ENCODE results near the gene LRRC27. TPM values are rescaled to one million over a fixed set of nuclear protein-coding genes. Genes with fewer than 3 reads are reported as not detected.

Gene LRRC27
- total and polyA plus RNA-seq, 2 experiments from 2014 or later: 19.0 to 21.8 TPM

DNA sequence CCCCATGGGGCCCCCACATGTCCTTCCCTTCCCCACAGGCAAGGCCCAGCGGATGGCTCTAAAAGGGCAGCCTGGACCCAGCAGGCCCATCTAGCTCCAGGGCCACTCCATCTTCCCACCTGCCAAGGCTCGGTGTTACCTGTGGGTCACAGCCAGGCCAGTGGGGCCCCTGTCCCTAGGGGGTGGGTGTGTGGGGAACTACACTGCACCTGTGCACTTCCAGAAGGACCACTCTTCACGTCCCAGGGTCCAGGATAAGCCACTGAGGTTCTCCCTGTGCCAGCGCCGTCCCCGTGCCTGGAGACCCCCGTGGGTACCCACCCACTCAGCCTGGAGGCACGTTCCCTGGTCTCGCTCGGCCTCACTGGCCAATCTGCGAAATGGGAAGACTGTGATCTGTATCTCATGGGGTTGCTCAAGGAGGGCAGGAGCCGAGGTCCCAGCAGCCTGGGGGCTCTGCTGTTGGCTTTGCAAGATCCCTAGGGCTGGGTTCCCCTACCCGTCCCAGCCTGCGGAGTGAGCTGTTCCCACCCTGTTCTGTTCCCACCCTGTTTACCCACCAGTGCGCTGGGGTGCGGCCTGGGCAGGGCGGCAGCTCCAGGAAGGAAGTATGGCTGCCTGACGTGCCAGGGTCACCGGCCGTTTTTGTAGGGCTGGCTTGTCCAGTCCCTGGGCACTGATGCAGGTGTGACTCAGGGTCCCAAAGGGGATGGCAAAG is 69.6 kb downstream of the LRRC27 start:
- DNase-seq (ENCODE audit: low read depth in 1 of 2, low spot score in 1 of 2): no peak
- Histone ChIP-seq H3K9me3 (ENCODE audit: low read depth) (no peaks in the 10 kb centered on the region), H3K27me3 (no peaks in the 10 kb centered on the region), H3K4me3 (no peak overlapping the region), H3K27ac (no peak overlapping the region), H3K4me1 (ENCODE audit: low read depth) (peaks cover 9% of the 10 kb centered on the region), H3K36me3 (peaks cover 10% of the 10 kb centered on the region)
- no peak for TF ChIP-seq CTCF (IDR thresholded peaks at IDR 0.05; ENCODE audit: low read depth, low read length)

- TF ChIP-seq CTCF (IDR thresholded peaks at IDR 0.05; ENCODE audit: low read depth, low read length): no peak
- Histone ChIP-seq H3K4me3 (no peak overlapping the region), H3K9me3 (ENCODE audit: low read depth) (no peaks in the 10 kb centered on the region), H3K27ac (no peak overlapping the region), H3K27me3 (no peaks in the 10 kb centered on the region), H3K4me1 (ENCODE audit: low read depth) (peaks cover 17% of the 10 kb centered on the region), H3K36me3 (peaks cover 10% of the 10 kb centered on the region)
- no peak for DNase-seq (ENCODE audit: low read depth in 1 of 2, low spot score in 1 of 2)
Observed at GRCh38 chr10:132402781-132403241, 70.8 kb downstream of the LRRC27 start.

- H3K27ac ChIP-seq: no peak overlapping the region
- H3K36me3 ChIP-seq: peaks cover 10% of the 10 kb centered on the region
- TF ChIP-seq CTCF (IDR thresholded peaks at IDR 0.05; ENCODE audit: low read depth, low read length): no peak
- no peaks in the 10 kb centered on the region for H3K27me3 ChIP-seq
- DNase-seq (ENCODE audit: low read depth in 1 of 2, low spot score in 1 of 2): no peak
- peaks cover 22% of the 10 kb centered on the region for H3K4me1 ChIP-seq (ENCODE audit: low read depth)
- no peaks in the 10 kb centered on the region for H3K9me3 ChIP-seq (ENCODE audit: low read depth)
- no peak overlapping the region for H3K4me3 ChIP-seq
Observed at GRCh38 chr10:132403511-132404168, 71.6 kb downstream of the LRRC27 start.

DNA sequence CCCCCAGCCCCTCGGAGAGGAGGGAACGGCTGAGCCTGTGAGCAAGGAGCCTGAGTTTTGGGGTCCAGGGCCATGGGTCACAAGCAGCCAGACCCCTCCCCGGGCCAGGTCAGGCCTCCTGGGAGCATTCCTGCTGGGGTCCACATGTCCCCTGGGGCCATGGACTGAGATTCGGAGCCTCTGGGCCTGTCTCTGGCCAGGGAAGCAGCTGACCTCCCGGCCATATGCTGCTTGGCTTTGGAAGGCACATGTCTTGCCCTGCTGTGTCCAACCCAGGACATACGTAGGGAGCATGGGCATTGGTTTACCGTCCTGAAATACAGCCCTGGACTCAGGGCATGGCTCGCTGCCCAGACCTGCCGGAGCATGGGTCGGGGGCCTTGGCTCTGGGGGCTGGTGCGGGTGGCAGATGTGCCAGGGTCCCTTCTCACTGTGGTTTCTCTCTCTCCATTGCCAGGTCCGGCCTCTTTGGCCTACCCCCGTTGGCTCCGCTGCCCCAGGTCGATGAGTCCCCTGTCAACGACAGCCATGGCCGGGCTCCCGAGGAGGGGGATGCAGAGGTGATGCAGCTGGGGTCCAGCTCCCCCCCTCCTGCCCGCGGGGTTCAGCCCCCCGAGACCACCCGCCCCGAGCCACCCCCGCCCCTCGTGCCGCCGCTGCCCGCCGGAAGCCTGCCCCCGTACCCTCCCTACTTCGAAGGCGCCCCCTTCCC is 72.3 kb downstream of the LRRC27 start:
- TF ChIP-seq CTCF (IDR thresholded peaks at IDR 0.05; ENCODE audit: low read depth, low read length): no peak
- no peak overlapping the region for H3K27ac ChIP-seq
- DNase-seq (ENCODE audit: low read depth in 1 of 2, low spot score in 1 of 2): no peak
- peaks cover 26% of the 10 kb centered on the region for H3K4me1 ChIP-seq (ENCODE audit: low read depth)
- no peaks in the 10 kb centered on the region for H3K27me3 ChIP-seq
- H3K4me3 ChIP-seq: no peak overlapping the region
- no peaks in the 10 kb centered on the region for H3K9me3 ChIP-seq (ENCODE audit: low read depth)
- H3K36me3 ChIP-seq: peaks cover 10% of the 10 kb centered on the region

GRCh38 chr10:132404911-132405462 is 73.0 kb downstream of the LRRC27 start:
- no peaks in the 10 kb centered on the region for H3K9me3 ChIP-seq (ENCODE audit: low read depth)
- no peak for TF ChIP-seq CTCF (IDR thresholded peaks at IDR 0.05; ENCODE audit: low read depth, low read length)
- peaks cover 26% of the 10 kb centered on the region for H3K4me1 ChIP-seq (ENCODE audit: low read depth)
- no peak for DNase-seq (ENCODE audit: low read depth in 1 of 2, low spot score in 1 of 2)
- no peaks in the 10 kb centered on the region for H3K27me3 ChIP-seq
- no peak overlapping the region for H3K27ac ChIP-seq
- H3K36me3 ChIP-seq: peaks cover 10% of the 10 kb centered on the region
- no peak overlapping the region for H3K4me3 ChIP-seq

All from cardiac muscle cell (in vitro differentiated cells and primary cell).